ENCODE results near the gene IQCN.

GRCh38 chr19:18311502-18312091 is 37.3 kb upstream of the IQCN start:
- TF ChIP-seq POLR2A (IDR thresholded peaks at IDR 0.05; ENCODE audit: low read depth, low read length) (no peak), POLR2AphosphoS5 (IDR thresholded peaks at IDR 0.05; ENCODE audit: low read depth, low read length) (0 out of 2 replicates have a peak, but pooled peaks have one; percentile 11), TAF1 (IDR thresholded peaks at IDR 0.05; ENCODE audit: borderline replicate concordance, low read depth, low read length) (no peak)

All from GM12892 (cell line).